Ishikawa (cell line): Measurements from ENCODE around the gene SEC14L5.

Source experiments
- CEBPB ChIP-seq: IDR thresholded peaks from 2 replicates; pipeline ENCODE4 v1.6.1; 2012
- CREB1 ChIP-seq: IDR thresholded peaks from 2 replicates; pipeline ENCODE4 v1.6.1; 2012; ENCODE audit warnings: low read depth
- EGR1 ChIP-seq: IDR thresholded peaks from 2 replicates; pipeline ENCODE4 v1.6.1; 2012
- EP300 ChIP-seq: IDR thresholded peaks from 2 replicates; pipeline ENCODE4 v1.6.1; 2012; ENCODE audit warnings: borderline replicate concordance
- FOXM1 ChIP-seq: IDR thresholded peaks from 2 replicates; pipeline ENCODE4 v1.6.1; 2012; ENCODE audit warnings: low read depth, borderline replicate concordance
- MAX ChIP-seq: IDR thresholded peaks from 2 replicates; pipeline ENCODE4 v1.6.1; 2012
- NFIC ChIP-seq: IDR thresholded peaks from 2 replicates; pipeline ENCODE4 v1.6.1; 2012
- RAD21 ChIP-seq: IDR thresholded peaks from 2 replicates; pipeline ENCODE4 v1.6.1; 2012; ENCODE audit warnings: low read depth
- REST ChIP-seq: IDR thresholded peaks from 2 replicates; pipeline ENCODE4 v1.6.1; 2012; ENCODE audit warnings: low read depth, mild to moderate bottlenecking
- TAF1 ChIP-seq: IDR thresholded peaks from 2 replicates; pipeline ENCODE4 v1.6.1; 2012; ENCODE audit warnings: low read depth, mild to moderate bottlenecking
- TCF12 ChIP-seq: IDR thresholded peaks from 2 replicates; pipeline ENCODE4 v1.6.1; 2012; ENCODE audit warnings: low read depth
- TEAD4 ChIP-seq: IDR thresholded peaks from 2 replicates; pipeline ENCODE4 v1.6.1; 2012
- USF1 ChIP-seq: IDR thresholded peaks from 2 replicates; pipeline ENCODE4 v1.6.1; 2012
- YY1 ChIP-seq: IDR thresholded peaks from 2 replicates; pipeline ENCODE4 v1.6.1; 2012; ENCODE audit warnings: low read depth
- ZBTB7A ChIP-seq: IDR thresholded peaks from 2 replicates; pipeline ENCODE4 v1.6.1; 2012; ENCODE audit warnings: low read depth

SEC14L5 gene

GRCh38 chr16:5024632-5025031 lies 66.5 kb downstream of the SEC14L5 start:
- TF ChIP-seq YY1 (no peak), RAD21 (peak; percentile 45)

GRCh38 chr16:5025171-5025632 lies 67.1 kb downstream of the SEC14L5 start:
- no peak for TF ChIP-seq TAF1
- no peak for TF ChIP-seq ZBTB7A
- TF ChIP-seq TCF12, result no peak
- no peak for TF ChIP-seq TEAD4
- no peak for TF ChIP-seq CREB1
- TF ChIP-seq EP300, result no peak
- TF ChIP-seq REST, result no peak
- no peak for TF ChIP-seq RAD21
- no peak for TF ChIP-seq NFIC
- TF ChIP-seq CEBPB, result no peak
- no peak for TF ChIP-seq EGR1
- no peak for TF ChIP-seq USF1
- TF ChIP-seq MAX, result no peak
- no peak for TF ChIP-seq FOXM1

- TF ChIP-seq FOXM1 (no peak), CEBPB (no peak), CREB1 (no peak), NFIC (no peak), TAF1 (no peak), ZBTB7A (no peak), REST (no peak), TEAD4 (no peak), EP300 (no peak), EGR1 (no peak), YY1 (no peak), RAD21 (no peak), TCF12 (no peak), USF1 (no peak), MAX (no peak)
Observed at GRCh38 chr16:5026664-5027063, 68.5 kb downstream of the SEC14L5 start.

- TF ChIP-seq RAD21 (no peak), ZBTB7A (no peak), NFIC (no peak), CEBPB (no peak), TCF12 (no peak), EGR1 (no peak), USF1 (no peak), EP300 (no peak), FOXM1 (no peak), CREB1 (no peak)
Observed at GRCh38 chr16:5027086-5027485, 69.0 kb downstream of the SEC14L5 start.

GRCh38 chr16:5027575-5028235 lies 69.6 kb downstream of the SEC14L5 start:
- TF ChIP-seq TAF1, result no peak
- TF ChIP-seq FOXM1, result no peak
- no peak for TF ChIP-seq NFIC
- TF ChIP-seq TEAD4, result no peak
- TF ChIP-seq USF1, result no peak
- no peak for TF ChIP-seq REST
- no peak for TF ChIP-seq EGR1
- TF ChIP-seq CEBPB, result no peak
- no peak for TF ChIP-seq ZBTB7A
- TF ChIP-seq YY1, result no peak
- TF ChIP-seq RAD21, result no peak
- TF ChIP-seq CREB1, result no peak
- no peak for TF ChIP-seq TCF12
- TF ChIP-seq EP300, result no peak
- TF ChIP-seq MAX, result no peak
